ENCODE data around the gene FMN2.

Gene FMN2

GRCh38 chr1:240091614-240092300 is at the start of gene FMN2:
Gene FMN2 (plus strand): TSS chr1:240091883. CDS start chr1:240092110, 227 bp downstream.
- Histone ChIP-seq H3K4me2 (ENCODE audit: low read length) (no peak within 1 kb of the TSS), H3K9me3 (ENCODE audit: insufficient read depth, low read length) (no peaks in the 10 kb centered on the region), H3K4me3 (ENCODE audit: low read length) (no peak within 1 kb of the TSS), H3K79me2 (ENCODE audit: low read length) (no peaks in the 10 kb centered on the region), H3K9ac (ENCODE audit: low read length) (no peak within 1 kb of the TSS), H3K4me1 (ENCODE audit: low read length) (no peaks in the 10 kb centered on the region), H3K27me3 (ENCODE audit: low read depth, low read length) (no peaks in the 10 kb centered on the region), H3K27ac (ENCODE audit: low read length) (no peak within 1 kb of the TSS), H4K20me1 (ENCODE audit: insufficient read depth, low read length) (no peaks in the 10 kb centered on the region), H2AFZ (ENCODE audit: low read depth, low read length) (no peak within 1 kb of the TSS), H3K36me3 (replicated peaks; ENCODE audit: low read depth, low read length) (no peaks in the 10 kb centered on the region)
- TF ChIP-seq CTCF (IDR thresholded peaks at IDR 0.05; ENCODE audit: low read depth, low read length): no peak
- no peak for TF ChIP-seq EZH2phosphoT487 (IDR thresholded peaks at IDR 0.05; ENCODE audit: low read depth)

GRCh38 chr1:240044620-240045019 is 47.1 kb upstream of the FMN2 start:
- Histone ChIP-seq H3K4me2 (ENCODE audit: low read length) (no peak overlapping the region), H2AFZ (ENCODE audit: low read depth, low read length) (no peak overlapping the region), H3K4me3 (ENCODE audit: low read length) (no peak overlapping the region), H3K4me1 (ENCODE audit: low read length) (peaks cover 5% of the 10 kb centered on the region; the same call in 1 of the 2 replicates), H4K20me1 (ENCODE audit: insufficient read depth, low read length) (no peaks in the 10 kb centered on the region), H3K27ac (ENCODE audit: low read length) (no peak overlapping the region), H3K9me3 (ENCODE audit: insufficient read depth, low read length) (no peaks in the 10 kb centered on the region), H3K27me3 (ENCODE audit: low read depth, low read length) (no peaks in the 10 kb centered on the region), H3K79me2 (ENCODE audit: low read length) (no peaks in the 10 kb centered on the region), H3K9ac (ENCODE audit: low read length) (no peak overlapping the region), H3K36me3 (replicated peaks; ENCODE audit: low read depth, low read length) (no peaks in the 10 kb centered on the region)
- TF ChIP-seq EZH2phosphoT487 (IDR thresholded peaks at IDR 0.05; ENCODE audit: low read depth): no peak
- no peak for TF ChIP-seq CTCF (IDR thresholded peaks at IDR 0.05; ENCODE audit: low read depth, low read length)

- Histone ChIP-seq H3K36me3 (replicated peaks; ENCODE audit: low read depth, low read length) (no peaks in the 10 kb centered on the region), H2AFZ (ENCODE audit: low read depth, low read length) (no peak overlapping the region), H4K20me1 (ENCODE audit: insufficient read depth, low read length) (no peaks in the 10 kb centered on the region), H3K27me3 (ENCODE audit: low read depth, low read length) (no peaks in the 10 kb centered on the region), H3K79me2 (ENCODE audit: low read length) (no peaks in the 10 kb centered on the region), H3K9ac (ENCODE audit: low read length) (no peak overlapping the region), H3K4me3 (ENCODE audit: low read length) (no peak overlapping the region), H3K27ac (ENCODE audit: low read length) (no peak overlapping the region), H3K9me3 (ENCODE audit: insufficient read depth, low read length) (no peaks in the 10 kb centered on the region), H3K4me2 (ENCODE audit: low read length) (no peak overlapping the region), H3K4me1 (ENCODE audit: low read length) (peaks cover 5% of the 10 kb centered on the region; the same call in 1 of the 2 replicates)
- no peak for TF ChIP-seq CTCF (IDR thresholded peaks at IDR 0.05; ENCODE audit: low read depth, low read length)
- no peak for TF ChIP-seq EZH2phosphoT487 (IDR thresholded peaks at IDR 0.05; ENCODE audit: low read depth)
These were observed 45.7 kb upstream of the FMN2 start for GRCh38 chr1:240046000-240046399.

GRCh38 chr1:240054109-240054701 is 37.5 kb upstream of the FMN2 start:
- Histone ChIP-seq H2AFZ (ENCODE audit: low read depth, low read length) (no peak overlapping the region), H3K27me3 (ENCODE audit: low read depth, low read length) (no peaks in the 10 kb centered on the region), H3K9me3 (ENCODE audit: insufficient read depth, low read length) (no peaks in the 10 kb centered on the region), H4K20me1 (ENCODE audit: insufficient read depth, low read length) (no peaks in the 10 kb centered on the region), H3K79me2 (ENCODE audit: low read length) (no peaks in the 10 kb centered on the region), H3K36me3 (replicated peaks; ENCODE audit: low read depth, low read length) (no peaks in the 10 kb centered on the region), H3K9ac (ENCODE audit: low read length) (no peak overlapping the region), H3K4me1 (ENCODE audit: low read length) (no peaks in the 10 kb centered on the region), H3K27ac (ENCODE audit: low read length) (no peak overlapping the region), H3K4me3 (ENCODE audit: low read length) (no peak overlapping the region), H3K4me2 (ENCODE audit: low read length) (no peak overlapping the region)
- no peak for TF ChIP-seq EZH2phosphoT487 (IDR thresholded peaks at IDR 0.05; ENCODE audit: low read depth)
- TF ChIP-seq CTCF (IDR thresholded peaks at IDR 0.05; ENCODE audit: low read depth, low read length): no peak
